T-helper 1 cell treated with Interleukin-12 subunit alpha and Interleukin-12 subunit beta and Interleukin-4 antibody, amounts not matched to agents 30 ng/mL and 1 ng/mL, for 36 hours (primary cell): ENCODE measurements around the gene ZNF367. TPM values are rescaled to one million over a fixed set of nuclear protein-coding genes. Genes with fewer than 3 reads are reported as not detected.

Source experiments
- intact Hi-C: fragments of 100-400 bp; cut with micrococcal nuclease; formaldehyde crosslinking; loops from one replicate; pipeline ENCODE4 v1.15.1; 2024
- total RNA-seq: library from RNA; stranded (reverse); gene quantifications from 2 replicates; pipeline ENCODE4 v1.2.3, GENCODE V29; 2022

The ZNF367 gene
- 18.7 and 20.7 TPM in 2 replicates for total RNA-seq

DNA sequence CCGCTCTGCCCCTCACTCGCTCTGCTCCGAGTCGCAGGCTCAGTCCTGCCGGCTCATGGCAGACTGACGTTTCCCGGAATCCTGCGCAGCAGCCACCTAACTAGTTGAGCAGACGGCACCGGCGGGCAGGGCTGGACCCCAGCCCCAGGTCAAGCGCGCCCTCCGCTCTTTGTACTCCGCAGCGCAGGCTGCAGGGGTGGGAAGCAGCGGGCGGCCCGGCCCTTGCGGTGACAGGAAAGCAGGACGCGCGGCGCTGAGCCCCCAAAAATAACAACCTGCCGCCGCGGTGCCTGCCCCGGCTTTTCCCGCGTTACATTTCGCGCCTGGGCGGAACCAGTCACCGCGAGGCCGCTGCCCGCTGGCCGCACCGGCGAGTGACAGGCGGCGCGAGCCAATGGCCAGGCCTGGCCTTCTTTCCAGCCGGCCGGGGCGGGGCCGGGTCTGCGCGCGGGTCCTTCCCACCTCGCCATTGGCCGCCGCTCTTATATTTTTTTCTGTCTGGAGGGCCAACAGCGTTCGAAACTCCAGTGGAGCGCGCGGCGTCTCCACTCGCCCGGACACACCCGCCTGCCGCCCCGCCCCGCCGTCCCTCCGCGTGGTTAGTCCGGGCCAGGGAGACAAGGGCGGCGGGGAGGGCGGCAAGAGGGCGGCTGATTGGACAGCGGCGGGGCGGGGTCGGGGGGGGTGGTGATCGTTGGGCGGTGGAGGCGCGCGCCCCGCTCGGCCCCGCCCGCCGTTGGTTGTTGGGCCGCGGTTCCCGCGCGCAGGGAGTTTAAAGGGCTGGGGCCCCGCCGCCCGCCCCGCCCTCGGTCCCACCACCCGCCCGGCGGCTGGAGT is at the start of gene ZNF367:
ZNF367 (minus strand) TSS at position 288 of the 837 bp plus-strand sequence. CDS start 338 bp downstream, outside the sequence.
- intact Hi-C loops, result loop anchor here (1.0 to 5.0 kb wide), 11 partner anchors 406 to 1684 kb away; partner anchors contain the start of genes ERCC6L2, NCBP1, TDRD7 and TRMO

DNA sequence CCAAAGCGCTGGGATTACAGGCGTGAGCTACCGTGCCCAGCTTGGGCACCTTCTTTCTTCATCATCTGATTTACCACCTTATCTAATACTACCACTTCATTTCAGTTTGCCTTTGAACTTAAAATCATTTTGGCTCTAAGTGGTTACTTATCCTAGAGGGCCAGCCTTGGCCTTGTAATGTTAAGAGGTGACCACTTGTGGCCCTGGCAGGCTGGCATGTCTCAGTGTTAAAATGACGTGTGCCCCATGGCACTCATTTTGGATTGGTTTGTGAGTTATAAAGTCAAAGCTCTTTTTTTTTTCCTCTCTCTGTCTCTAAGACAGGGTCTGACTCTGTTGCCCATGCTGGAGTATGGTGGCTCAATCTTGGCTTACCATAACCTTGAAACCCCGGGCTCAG is 49.6 kb upstream of the ZNF367 start:
- intact Hi-C loops, result no loop called here

DNA sequence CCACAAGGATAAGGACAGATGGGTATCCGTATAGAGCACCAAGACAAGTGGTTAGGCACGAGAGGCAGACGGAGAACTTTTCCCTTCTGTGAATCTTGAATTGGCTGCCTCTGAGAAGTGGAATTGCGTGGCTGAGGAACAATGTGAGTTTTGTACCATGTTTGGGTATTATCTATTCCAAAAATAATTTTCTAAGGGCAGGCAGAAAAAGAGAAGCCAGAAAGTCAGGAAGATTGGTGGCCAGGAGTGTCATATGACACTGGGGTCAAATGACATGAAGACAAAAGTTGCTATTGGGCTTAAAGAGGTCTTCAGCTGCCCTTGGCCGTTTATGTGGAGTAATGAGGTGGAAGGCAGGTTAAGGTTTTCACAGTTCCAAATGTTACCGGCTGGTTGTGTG is 46.3 kb upstream of the ZNF367 start:
- intact Hi-C loops, result no loop called here

DNA sequence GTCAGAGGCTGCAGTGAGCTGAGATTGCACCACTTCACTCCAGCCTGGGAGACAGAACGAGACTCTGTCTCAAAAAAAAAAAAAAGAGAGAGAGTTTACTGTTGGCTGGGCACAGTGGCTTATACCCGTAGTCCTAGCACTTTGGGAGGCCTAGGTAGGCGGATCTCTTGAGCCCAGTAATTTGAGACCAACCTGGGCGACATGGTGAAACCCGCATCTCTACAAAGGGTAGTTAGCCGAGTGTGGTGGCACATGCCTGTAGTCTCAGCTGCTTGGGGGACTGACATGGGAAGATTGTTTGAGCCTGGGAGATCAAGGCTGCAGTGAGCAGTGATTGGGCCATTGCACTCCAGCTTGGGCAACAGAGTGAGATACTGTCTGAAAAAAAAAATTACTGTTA is 44.4 kb upstream of the ZNF367 start:
- intact Hi-C loops, result no loop called here

DNA sequence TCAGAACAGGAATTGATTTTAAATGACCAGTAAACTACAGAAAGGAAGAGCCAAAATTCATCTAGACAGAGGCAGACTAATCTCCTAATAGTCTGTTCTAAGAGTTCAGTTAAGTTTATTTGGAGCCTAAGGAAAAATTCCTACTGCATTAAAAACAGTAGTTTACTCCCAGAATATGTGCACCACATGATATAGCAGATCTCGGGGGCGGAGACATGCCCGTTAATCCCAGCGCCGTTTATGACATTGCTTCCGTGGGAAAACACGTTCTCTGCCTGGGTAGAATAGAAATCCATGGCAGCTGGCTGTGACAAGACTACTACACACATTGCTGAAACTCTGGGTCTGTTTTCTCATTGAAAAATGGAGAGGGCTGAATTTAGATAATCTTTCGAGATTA is 43.2 kb upstream of the ZNF367 start:
- intact Hi-C loops, result no loop called here

DNA sequence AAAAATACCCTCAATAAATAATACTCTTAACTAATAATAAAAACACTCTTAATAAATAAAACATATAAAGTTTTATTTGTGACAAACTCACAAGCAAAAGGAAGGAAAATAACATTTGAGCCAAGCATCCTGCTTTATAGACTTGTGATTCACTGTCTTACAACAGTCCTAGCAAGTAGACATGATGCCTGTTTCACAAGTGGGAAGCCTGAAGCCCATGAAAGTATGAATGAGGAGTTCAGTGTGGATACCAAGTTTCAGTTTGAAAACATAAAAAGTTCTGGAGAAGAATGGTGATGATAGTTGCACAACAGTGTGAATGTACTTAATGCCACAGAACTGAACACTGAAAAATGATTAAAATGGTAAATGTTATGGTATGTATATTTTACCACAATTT is 42.7 kb upstream of the ZNF367 start:
- intact Hi-C loops, result no loop called here

DNA sequence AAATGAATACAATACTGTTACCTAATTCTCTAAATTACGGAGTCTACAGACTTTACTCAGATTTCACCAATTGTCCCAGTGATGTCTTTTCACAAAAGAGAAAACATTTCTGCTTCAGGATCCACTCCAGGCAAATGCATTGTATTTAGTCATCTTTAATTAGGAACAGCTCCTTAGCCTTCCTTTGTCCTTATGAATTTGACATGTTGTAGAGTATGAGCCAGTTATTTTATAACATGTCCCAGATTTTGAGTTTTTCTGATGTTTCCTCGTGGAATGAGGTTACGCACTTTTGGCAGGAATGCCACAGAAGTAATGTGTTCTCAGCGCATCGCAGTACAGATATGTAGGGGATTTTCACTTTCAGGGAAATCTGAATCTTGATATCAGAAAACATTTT is 42.3 kb upstream of the ZNF367 start:
- intact Hi-C loops, result no loop called here

DNA sequence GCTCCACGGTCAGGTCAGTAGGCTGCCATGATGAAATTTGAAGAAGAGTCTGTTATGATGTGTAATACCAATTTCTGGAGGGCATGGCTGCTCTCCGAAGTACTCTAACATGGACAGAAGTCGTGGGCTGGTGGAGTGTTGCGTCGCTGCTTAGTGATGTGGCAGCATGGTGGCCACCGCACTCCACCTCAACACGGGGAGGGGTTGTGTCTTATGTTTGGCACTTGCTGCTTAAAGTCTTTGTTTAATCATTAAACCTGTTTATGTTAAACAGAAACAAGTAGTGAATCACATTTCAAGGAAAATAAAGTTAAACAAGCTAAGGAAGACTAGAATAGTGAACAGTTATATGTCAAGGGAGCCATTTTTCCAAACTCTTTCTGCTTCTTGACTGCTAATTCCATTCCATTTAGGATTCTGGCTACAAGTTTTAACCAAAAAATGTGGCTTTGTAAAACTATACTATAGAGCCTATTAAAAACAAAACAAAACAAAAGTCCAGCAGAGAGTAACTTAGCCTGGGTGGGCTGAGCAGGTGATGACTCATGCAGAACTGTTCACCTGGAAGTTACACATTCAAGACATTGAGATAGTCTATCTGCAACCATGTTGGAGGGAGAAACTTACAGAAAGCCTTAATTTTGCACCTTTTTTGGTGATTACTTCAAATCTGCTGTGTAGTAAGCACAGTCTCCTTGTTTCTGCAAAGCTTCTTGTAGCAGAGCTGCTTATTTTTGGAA is 41.3 kb upstream of the ZNF367 start:
- intact Hi-C loops, result no loop called here

DNA sequence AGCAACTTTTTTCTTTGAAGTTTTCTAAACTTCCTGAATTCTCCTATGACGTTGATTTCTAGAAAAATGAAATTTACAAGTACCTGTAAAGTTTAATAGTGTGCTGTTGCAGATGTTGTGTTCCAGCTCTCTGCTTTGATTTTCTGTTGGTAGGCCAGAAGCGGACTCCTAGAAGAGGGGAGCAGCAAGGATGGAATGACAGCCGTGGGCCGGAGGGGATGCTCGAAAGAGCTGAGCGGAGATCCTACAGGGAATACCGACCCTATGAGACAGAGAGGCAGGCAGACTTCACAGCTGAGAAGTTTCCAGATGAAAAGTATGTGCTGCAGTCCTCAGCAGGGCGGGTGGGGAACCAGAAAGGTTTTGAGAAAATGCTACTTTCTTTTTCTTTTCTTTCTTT is 40.1 kb upstream of the ZNF367 start:
- intact Hi-C loops, result no loop called here

DNA sequence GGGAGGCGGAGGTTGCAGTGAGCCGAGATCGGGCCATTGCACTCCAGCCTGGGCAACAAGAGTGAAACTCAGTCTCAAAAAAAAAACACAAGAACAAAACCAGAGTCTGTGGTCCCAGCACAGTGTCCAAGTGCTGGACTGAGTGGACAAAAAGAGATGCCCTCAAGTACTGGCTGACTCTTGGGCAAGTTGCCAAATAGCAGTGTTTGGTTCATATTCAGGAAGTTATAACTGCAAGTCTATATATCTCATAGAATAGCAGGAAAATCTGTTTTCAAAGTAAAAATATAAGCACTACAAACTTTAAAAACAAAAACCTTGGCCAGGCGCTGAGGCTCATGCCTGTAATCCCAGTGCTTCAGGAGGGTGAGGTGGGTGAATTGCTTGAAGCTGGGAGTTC is 39.1 kb upstream of the ZNF367 start:
- intact Hi-C loops, result no loop called here

DNA sequence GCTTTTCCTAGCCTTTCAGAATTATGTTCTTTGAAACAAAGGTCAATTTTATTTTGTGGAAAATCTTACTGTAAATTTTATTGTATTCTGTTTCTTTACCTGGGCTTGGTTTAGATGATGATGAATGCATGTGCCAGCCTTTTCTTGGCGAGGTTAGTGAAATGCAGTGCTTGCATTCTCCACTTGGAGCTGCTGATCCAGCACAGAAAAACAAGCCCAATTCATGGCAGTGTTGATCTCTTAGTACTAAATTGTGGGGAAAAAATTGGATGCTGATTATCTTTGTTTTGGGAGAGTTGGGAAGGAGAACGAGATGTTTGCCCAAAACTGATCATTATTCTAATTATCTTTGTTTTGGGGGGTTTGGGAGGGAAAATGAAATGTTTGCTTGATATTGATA is 35.5 kb upstream of the ZNF367 start:
- intact Hi-C loops, result no loop called here

DNA sequence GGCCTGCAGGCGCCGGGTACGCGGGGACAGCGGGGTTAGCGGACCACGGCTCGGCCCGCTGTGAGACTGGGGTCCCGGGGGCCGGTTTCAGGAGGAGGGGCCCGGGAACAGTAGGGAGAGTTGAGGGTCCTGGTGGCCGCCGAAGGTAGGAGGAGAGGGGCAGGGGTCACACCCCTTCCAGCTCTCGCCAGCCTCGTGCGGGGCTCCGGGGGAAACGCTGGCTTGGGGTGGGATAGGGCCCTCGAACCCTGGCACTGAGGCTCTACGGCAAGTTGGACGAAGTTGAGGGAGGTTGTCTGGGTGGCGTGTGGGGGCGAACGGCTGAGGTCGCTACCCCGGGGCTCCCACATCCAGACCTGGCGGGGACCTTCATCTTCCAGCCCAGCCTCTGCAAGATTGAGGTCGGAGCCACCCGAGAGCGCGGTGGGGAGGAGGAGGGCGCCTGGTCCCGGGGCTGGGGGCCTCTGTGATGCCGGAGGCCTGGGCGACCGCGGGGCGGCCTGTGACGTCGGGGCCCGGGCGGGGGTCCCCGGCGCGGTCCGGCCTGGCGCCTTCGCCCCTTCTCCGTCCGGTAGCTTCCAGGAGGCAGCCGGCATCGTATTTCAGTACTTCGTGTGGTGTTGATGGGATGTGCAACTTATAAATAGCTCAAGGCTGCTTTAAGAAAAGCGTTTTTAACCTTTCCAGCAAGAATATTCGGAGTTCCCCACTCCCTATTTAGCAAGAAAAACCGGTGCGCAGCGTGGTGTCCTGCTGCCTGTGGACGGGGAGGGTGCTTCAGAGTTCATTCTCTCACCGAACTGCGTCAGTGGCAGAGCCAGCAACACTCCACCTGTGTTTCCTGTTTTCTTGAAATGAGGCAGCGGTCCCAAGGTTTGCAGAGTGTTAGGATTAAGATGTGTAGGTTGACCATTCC is 32.7 kb upstream of the ZNF367 start:
- intact Hi-C loops, result loop anchor here (1.0 to 2.0 kb wide), 4 partner anchors 115 to 1724 kb away; partner anchors contain the start of genes AOPEP, PRXL2C and ZNF782

DNA sequence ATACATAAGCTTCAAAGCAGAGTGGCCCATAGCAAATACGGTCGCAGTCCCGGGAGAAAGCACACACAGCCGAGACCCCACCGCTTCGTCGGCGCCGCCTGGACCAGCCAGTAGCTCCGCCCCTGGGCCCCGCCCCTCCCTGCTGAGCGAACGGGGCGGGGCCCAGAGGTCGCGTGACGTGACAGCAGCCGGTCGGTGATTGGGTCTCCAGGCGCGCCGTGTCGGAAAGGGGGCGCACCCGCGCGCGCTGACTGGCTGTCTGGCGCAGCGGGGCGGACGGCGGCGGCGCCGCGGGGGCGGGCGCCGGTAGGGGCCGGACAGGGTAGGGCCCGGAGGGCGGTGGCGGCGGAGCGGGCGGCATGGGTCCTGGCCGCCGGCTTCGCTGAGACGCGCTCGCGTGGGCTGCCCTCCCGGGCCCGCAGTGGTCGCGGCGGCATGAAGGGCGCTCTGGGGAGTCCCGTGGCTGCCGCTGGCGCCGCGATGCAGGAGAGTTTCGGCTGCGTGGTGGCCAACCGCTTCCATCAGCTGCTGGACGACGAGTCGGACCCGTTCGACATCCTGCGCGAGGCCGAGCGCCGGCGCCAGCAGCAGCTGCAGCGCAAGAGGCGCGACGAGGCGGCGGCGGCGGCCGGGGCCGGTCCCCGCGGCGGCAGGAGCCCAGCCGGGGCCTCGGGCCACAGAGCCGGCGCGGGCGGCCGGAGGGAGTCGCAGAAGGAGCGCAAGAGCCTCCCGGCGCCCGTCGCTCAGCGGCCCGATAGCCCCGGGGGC is 31.9 kb upstream of the ZNF367 start, which contains the start of gene HABP4:
HABP4 (plus strand) TSS at position 325 of the 768 bp plus-strand sequence; CDS start at position 436, 111 bp downstream.
- intact Hi-C loops, result loop anchor here (1.0 to 2.0 kb wide), 5 partner anchors 31 to 1723 kb away; partner anchors contain the start of genes AOPEP, NCBP1, PRXL2C and TSTD2

DNA sequence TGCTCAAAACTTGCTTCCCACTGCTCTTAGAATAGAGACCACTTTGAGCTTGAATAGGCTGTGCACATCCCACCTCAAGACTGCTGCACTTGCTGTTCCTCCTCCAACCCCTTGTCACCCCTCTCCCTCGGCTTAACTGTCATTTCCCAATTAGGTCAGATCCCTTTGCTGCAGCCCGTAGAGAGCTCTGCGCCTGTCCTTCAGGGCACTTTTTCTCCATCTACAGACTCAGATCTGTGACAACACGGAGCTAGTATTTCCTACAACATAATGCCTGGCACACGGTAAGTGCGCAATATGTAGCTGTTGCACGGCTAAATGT is 31.3 kb upstream of the ZNF367 start:
- intact Hi-C loops, result loop anchor here (1.0 kb wide), 2 partner anchors 30 to 1184 kb away; partner anchors contain the start of genes NCBP1 and TSTD2

DNA sequence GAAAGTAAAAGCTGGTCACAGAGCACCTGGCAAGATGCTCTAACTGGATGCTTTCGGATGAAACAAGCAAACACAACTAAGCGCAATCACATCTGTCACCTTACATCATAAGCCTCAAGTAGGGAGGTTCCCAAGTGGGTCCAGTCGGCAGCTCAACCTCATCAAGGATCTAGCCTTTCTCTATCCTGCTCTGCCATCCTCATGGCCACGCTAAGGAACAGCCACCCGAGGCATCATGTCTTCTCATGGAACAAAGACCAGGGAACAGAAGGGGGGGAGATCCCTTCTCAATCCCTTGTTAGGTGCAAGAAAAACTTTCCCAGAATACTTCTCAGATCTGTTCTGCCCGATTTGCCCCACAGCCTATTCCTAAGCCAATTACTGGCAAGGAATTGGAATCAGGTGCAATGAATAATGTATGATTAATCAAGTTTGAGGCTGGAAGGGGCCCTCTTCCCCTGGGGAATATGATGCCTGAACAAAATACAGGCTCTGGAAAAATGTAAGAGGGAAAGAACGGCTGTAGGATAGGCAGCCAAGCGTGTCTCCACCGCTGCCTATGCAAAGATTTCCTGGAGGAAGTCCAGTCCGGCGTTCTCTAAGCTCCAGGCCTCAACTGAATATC is 30.5 kb upstream of the ZNF367 start:
- intact Hi-C loops, result loop anchor here (1.0 kb wide), 2 partner anchors 29 to 1185 kb away; partner anchors contain the start of genes NCBP1 and TSTD2

DNA sequence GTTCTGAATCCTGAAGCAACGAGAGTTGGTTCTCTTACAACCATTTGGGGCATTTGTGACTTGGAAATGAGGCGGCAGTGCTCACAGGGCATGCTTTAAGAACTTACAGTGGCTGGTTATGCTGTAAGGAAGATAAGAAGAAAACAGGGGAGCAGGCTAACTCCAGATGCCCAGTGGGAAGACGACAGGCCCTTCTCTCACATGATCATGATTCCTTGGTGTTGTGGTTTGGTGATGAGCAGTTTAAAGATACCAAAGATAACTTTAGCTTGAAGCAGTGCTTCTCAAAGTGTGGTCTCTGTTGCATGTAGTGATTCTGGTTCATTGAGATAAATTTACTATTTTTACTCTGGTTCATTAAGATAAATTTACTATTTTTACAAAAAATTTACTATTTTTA is 29.2 kb upstream of the ZNF367 start:
- intact Hi-C loops, result no loop called here

DNA sequence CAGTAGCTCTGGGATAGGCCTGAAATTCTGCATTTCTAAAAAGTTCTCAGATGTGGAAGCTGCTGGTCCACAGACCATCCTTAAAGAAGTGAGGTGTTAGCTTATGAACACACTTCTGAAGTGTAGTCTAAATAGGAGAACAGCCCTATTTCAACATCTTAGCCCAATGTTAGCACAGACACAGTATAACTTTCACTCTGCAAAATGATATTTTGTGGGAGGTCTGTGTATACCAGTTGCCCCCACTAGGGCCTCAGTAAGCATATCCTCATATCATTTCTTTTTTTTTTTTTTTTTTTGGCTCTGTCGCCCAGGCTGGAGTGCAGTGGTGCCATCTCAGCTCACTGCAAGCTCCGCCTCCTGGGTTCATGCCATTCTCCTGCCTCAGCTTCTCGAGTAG is 24.3 kb upstream of the ZNF367 start:
- intact Hi-C loops, result loop anchor here (1.0 kb wide), 3 partner anchors 115 to 225 kb away; no protein-coding TSS in a partner anchor

DNA sequence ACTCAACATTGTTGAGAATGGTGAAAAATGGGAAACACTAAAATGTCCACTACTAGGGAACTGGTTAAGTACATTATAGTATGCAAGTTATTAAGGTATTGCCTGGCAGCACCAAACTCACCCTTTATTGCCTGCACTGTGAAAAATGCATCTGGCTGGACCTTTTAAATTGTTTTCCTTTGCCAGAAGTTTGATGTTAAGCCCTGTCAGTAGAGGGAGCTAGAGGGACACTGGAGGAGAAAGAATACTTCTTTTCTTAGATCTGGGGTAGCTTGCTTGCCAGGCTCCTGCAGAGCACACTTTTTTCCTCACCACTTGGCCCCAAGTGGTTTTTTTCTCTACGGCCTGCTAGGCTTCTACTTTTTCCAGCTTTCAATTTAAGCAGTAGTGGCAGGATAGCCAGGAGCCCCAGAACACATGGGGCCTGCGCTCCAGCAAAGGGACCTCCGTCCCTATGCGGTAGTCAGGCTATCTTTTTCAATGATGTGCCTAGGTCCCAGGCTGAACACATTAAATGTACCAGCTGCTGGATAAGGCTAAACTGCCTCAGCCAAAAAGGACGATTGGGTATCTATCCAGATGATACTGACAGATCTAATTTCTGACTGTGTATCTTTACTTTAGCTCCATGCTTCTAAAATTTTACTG is 23.8 kb upstream of the ZNF367 start:
- intact Hi-C loops, result loop anchor here (1.0 kb wide), 3 partner anchors 115 to 225 kb away; no protein-coding TSS in a partner anchor

DNA sequence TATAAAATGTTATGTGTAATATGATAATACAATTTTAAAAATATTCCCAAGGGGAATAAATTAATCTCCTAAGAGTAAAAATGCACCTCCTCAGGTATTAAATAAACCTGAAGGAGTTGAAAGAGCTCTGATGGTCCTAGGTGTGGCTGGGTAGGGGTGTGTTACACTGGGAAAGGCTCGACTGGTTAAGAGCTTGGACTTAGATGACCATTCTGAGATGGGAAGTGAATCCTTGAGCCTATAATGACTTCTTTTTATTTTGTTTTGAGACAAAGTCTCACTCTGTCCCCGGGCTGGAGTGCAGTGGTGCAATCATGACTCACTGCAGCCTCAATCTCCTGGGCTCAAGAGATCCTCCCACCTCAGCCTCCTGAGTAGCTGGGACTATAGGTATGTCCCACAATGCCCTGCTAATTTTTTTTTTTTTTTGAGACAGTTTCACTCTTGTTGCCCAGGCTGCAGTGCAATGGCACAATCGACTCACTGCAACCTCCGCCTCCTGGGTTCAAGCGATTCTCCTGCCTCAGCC is 22.6 kb upstream of the ZNF367 start:
- intact Hi-C loops, result no loop called here
